GM18520 (cell line): ENCODE measurements around the gene MAML2.

Experiments
- ATAC-seq: cut with Tn5 transposase; IDR thresholded peaks from one replicate; pipeline ENCODE4 v1.9.1; 2021; ENCODE audit not compliant: unreplicated experiment

Gene MAML2

GRCh38 chr11:95937358-95937757 lies 405.6 kb downstream of the MAML2 start:
- no peak for ATAC-seq

DNA sequence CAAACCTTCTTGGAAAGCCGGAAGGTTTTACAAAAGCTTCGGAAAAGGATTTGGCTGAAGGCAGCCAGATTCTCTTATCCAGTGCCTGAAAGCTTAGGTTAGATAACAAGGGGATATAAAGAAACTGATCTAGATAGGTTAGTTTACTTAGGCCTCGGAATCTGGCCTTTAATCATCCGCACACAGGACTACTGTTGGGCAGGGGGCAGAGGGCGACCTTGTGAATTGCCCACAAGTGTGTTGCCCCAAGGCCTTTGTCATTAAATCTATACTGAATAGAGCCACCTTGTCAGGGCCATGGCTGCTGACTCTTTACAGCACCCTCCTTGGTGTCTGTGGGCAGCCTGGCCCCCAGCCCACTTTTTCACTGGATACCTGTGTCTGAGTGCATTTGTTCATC lies 409.4 kb downstream of the MAML2 start:
- ATAC-seq, result no peak

DNA sequence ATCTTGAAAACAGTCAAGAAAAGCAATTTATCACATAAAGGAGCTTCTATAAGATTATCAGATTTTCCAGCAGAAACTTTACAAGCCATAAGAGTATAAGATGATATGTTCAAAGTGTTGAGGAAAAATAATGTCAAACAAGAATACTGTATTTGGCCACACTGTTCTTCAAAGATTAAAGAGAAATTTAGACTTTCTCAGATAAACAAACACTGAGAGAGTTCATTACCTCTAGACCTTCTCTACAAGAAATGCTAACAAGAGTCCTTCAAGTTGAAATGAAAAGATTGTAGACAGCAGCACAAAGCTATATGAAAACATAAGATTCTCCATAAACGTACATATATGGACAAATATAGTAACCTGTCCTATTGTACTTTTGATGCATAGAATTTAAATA lies 411.1 kb downstream of the MAML2 start:
- ATAC-seq, result no peak

GRCh38 chr11:95930948-95931347 lies 412.0 kb downstream of the MAML2 start:
- ATAC-seq, result no peak

DNA sequence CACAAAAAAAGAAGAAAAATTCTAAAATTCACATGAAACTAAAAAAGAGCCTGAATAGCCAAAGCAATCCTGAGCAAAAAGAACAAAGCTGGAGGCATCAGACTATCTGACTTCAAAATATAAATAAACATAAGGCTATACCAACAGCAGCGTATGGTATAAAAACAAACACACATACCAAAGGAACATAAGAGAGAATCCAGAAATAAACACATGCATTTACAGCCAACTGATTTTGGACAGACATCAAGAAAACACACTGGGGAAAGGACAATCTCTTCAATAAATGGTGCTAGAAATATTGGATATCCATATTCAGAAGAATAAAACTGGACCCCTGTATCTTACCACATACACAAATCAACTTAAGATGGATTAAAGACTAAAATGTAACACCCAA lies 416.3 kb downstream of the MAML2 start:
- no peak for ATAC-seq
